Adipocyte (in vitro differentiated cells): Measurements from ENCODE around the gene ELMO2.

Source experiments
- DNase-seq: peaks from one replicate; pipeline ENCODE4 v3.0.0-alpha.2; 2015; ENCODE audit warnings: low read depth
- H3K27me3 ChIP-seq: replicated peaks from 2 replicates; pipeline ENCODE4 v1.7.0; 2013; ENCODE audit warnings: mild to moderate bottlenecking, low read length, moderate library complexity; ENCODE audit not compliant: control insufficient read depth, insufficient read depth
- H3K36me3 ChIP-seq: 2 replicates; pipeline ENCODE4 v1.7.0; 2013; ENCODE audit warnings: low read length, mild to moderate bottlenecking, moderate library complexity; ENCODE audit not compliant: control insufficient read depth, insufficient read depth, severe bottlenecking
- H3K4me1 ChIP-seq: 2 replicates; pipeline ENCODE4 v1.7.0; 2013; ENCODE audit warnings: mild to moderate bottlenecking, low read length, moderate library complexity; ENCODE audit not compliant: control insufficient read depth, insufficient read depth
- H3K4me3 ChIP-seq: 2 replicates; pipeline ENCODE4 v1.7.0; 2013; ENCODE audit warnings: mild to moderate bottlenecking, low read length, moderate library complexity
- H3K9ac ChIP-seq: 2 replicates; pipeline ENCODE4 v1.7.0; 2013; ENCODE audit warnings: mild to moderate bottlenecking, low read length, moderate library complexity
- H3K9me3 ChIP-seq: 2 replicates; pipeline ENCODE4 v1.7.0; 2013; ENCODE audit warnings: mild to moderate bottlenecking, low read length, moderate library complexity; ENCODE audit not compliant: control insufficient read depth

Gene ELMO2

GRCh38 chr20:46406200-46406985 is at the start of gene ELMO2:
TSS of gene ELMO2 (minus strand) at chr20:46406615. CDS start at chr20:46394482, 12,133 bp downstream.
- Histone ChIP-seq H3K4me3 (peak within 1 kb of the TSS; percentile 92), H3K9me3 (no peaks in the 10 kb centered on the region), H3K36me3 (no peaks in the 10 kb centered on the region), H3K4me1 (peaks cover 45% of the 10 kb centered on the region), H3K9ac (peak within 1 kb of the TSS; percentile 94), H3K27me3 (no peaks in the 10 kb centered on the region)
- DNase-seq: peak; percentile 99

GRCh38 chr20:46455729-46456128 is 49.3 kb upstream of the ELMO2 start:
- no peak for DNase-seq
- Histone ChIP-seq H3K36me3 (no peaks in the 10 kb centered on the region), H3K27me3 (peaks cover 16% of the 10 kb centered on the region), H3K4me1 (no peaks in the 10 kb centered on the region), H3K9ac (no peak overlapping the region), H3K4me3 (peak overlapping the region; percentile 31), H3K9me3 (peaks cover 77% of the 10 kb centered on the region)

GRCh38 chr20:46446851-46447250 is 40.4 kb upstream of the ELMO2 start:
- no peak for DNase-seq
- Histone ChIP-seq H3K27me3 (peaks cover 18% of the 10 kb centered on the region), H3K4me1 (peaks cover 10% of the 10 kb centered on the region), H3K4me3 (no peak overlapping the region), H3K9me3 (peaks cover 15% of the 10 kb centered on the region), H3K9ac (no peak overlapping the region), H3K36me3 (no peaks in the 10 kb centered on the region)

GRCh38 chr20:46439837-46440236 is 33.4 kb upstream of the ELMO2 start:
- Histone ChIP-seq H3K27me3 (no peaks in the 10 kb centered on the region), H3K9ac (no peak overlapping the region), H3K4me3 (no peak overlapping the region), H3K36me3 (no peaks in the 10 kb centered on the region), H3K4me1 (peaks cover 26% of the 10 kb centered on the region), H3K9me3 (peaks cover 11% of the 10 kb centered on the region)
- DNase-seq: no peak

GRCh38 chr20:46438156-46438750 is 31.8 kb upstream of the ELMO2 start:
- Histone ChIP-seq H3K9me3 (no peaks in the 10 kb centered on the region), H3K36me3 (no peaks in the 10 kb centered on the region), H3K27me3 (peaks cover 5% of the 10 kb centered on the region), H3K4me1 (peaks cover 26% of the 10 kb centered on the region), H3K4me3 (no peak overlapping the region), H3K9ac (no peak overlapping the region)
- peak; percentile 57 for DNase-seq

- H3K4me3 ChIP-seq: no peak overlapping the region
- no peak overlapping the region for H3K9ac ChIP-seq
- DNase-seq: no peak
- no peaks in the 10 kb centered on the region for H3K36me3 ChIP-seq
- no peaks in the 10 kb centered on the region for H3K9me3 ChIP-seq
- H3K4me1 ChIP-seq: peaks cover 8% of the 10 kb centered on the region
- H3K27me3 ChIP-seq: peaks cover 6% of the 10 kb centered on the region
Measured at GRCh38 chr20:46435146-46435545, 28.7 kb upstream of the ELMO2 start.

GRCh38 chr20:46434597-46434996 is 28.2 kb upstream of the ELMO2 start:
- H3K9me3 ChIP-seq: no peaks in the 10 kb centered on the region
- H3K27me3 ChIP-seq: peaks cover 11% of the 10 kb centered on the region
- no peak overlapping the region for H3K4me3 ChIP-seq
- no peaks in the 10 kb centered on the region for H3K36me3 ChIP-seq
- DNase-seq: no peak
- peaks cover 8% of the 10 kb centered on the region for H3K4me1 ChIP-seq
- H3K9ac ChIP-seq: no peak overlapping the region

GRCh38 chr20:46433051-46433450 is 26.6 kb upstream of the ELMO2 start:
- no peaks in the 10 kb centered on the region for H3K9me3 ChIP-seq
- no peak for DNase-seq
- no peak overlapping the region for H3K9ac ChIP-seq
- no peak overlapping the region for H3K4me3 ChIP-seq
- H3K36me3 ChIP-seq: no peaks in the 10 kb centered on the region
- peaks cover 26% of the 10 kb centered on the region for H3K27me3 ChIP-seq
- H3K4me1 ChIP-seq: peaks cover 8% of the 10 kb centered on the region

- Histone ChIP-seq H3K27me3 (peaks cover 33% of the 10 kb centered on the region), H3K9ac (no peak overlapping the region), H3K9me3 (no peaks in the 10 kb centered on the region), H3K4me3 (no peak overlapping the region), H3K4me1 (peaks cover 5% of the 10 kb centered on the region), H3K36me3 (no peaks in the 10 kb centered on the region)
- no peak for DNase-seq
Measured at GRCh38 chr20:46430921-46431712, 24.7 kb upstream of the ELMO2 start.

DNA sequence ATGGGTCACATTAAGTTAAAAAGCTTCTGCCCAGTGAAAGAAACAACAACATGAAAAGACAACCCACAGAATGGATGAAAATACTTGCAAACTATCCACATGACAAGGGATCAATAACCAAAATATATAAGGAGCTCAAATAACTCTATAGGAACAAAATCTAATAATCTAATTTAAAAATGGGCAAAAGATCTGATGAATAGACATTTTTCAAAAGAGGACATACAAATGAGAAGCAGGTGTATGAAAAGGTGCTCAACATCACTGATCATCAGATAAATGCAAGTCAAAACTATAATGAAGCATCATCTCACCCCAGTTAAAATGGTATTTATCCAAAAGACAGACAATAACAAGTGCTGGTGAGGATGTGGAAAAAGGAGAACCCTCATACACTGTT is 21.0 kb upstream of the ELMO2 start:
- H3K9ac ChIP-seq: no peak overlapping the region

DNA sequence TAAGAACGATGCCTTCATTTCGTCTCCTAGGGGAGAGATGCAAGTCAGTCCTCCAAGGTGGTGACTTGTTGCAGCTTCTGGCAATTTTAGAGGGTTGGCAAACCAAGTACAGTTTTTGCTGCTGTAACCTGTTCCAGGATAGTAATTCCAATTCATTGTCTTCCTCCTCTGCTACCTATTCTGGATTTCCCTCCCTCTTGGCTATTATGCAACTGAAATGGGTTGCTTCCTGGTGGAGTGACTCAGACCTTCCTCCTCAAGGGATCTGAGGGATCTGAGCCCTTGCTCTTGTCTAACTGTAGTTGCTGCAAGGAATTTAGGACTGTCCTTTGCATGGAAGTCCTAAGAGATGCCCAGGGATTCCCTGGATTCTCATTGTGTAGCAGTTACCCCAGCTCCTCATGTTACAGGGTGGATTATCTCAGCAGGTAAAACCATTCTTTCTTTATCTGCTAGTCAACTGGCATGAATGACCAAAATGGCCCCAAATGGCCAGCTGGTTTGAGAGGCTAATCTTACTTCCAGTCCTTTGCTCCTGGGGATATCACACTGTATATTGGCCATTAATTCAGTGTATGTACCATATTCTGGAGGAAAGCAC is 17.6 kb upstream of the ELMO2 start:
- H3K36me3 ChIP-seq: no peaks in the 10 kb centered on the region
- peaks cover 31% of the 10 kb centered on the region for H3K27me3 ChIP-seq
- no peak for DNase-seq
- H3K4me3 ChIP-seq: no peak overlapping the region
- H3K9ac ChIP-seq: no peak overlapping the region
- no peaks in the 10 kb centered on the region for H3K9me3 ChIP-seq
- H3K4me1 ChIP-seq: peaks cover 8% of the 10 kb centered on the region

More for the DNA sequence above, 21.0 kb upstream of the ELMO2 start:
- Histone ChIP-seq H3K27me3 (peaks cover 40% of the 10 kb centered on the region), H3K36me3 (no peaks in the 10 kb centered on the region), H3K4me3 (no peak overlapping the region), H3K9me3 (no peaks in the 10 kb centered on the region), H3K4me1 (peaks cover 5% of the 10 kb centered on the region)
- DNase-seq: no peak
